Osteoblast (primary cell): ENCODE measurements around the gene BTBD2. TPM values are rescaled to one million over a fixed set of nuclear protein-coding genes. Genes with fewer than 3 reads are reported as not detected.

Experiments used
- DNase-seq: peaks from one replicate; pipeline ENCODE4 v3.0.0; 2011; ENCODE audit warnings: low spot score, mixed read lengths; ENCODE audit not compliant: insufficient read length; ENCODE audit errors: missing footprints
- H2AFZ ChIP-seq: 2 replicates; pipeline ENCODE4 v1.6.0; 2011; ENCODE audit warnings: mild to moderate bottlenecking, low read length
- H3K27ac ChIP-seq: 2 replicates; pipeline ENCODE4 v1.5.1; 2011; ENCODE audit warnings: mild to moderate bottlenecking, low read depth, low read length, moderate library complexity
- H3K27me3 ChIP-seq: 2 replicates; pipeline ENCODE4 v1.6.0; 2012; ENCODE audit warnings: mild to moderate bottlenecking, control low read depth, inconsistent platforms, low read length, moderate library complexity; ENCODE audit not compliant: insufficient read depth
- H3K36me3 ChIP-seq: 2 replicates; pipeline ENCODE4 v1.5.1; 2011; ENCODE audit warnings: mild to moderate bottlenecking, low read length, control low read depth, moderate library complexity; ENCODE audit not compliant: insufficient read depth
- H3K4me1 ChIP-seq: 2 replicates; pipeline ENCODE4 v1.5.1; 2011; ENCODE audit warnings: mild to moderate bottlenecking, low read length, control low read depth, moderate library complexity; ENCODE audit not compliant: insufficient read depth
- H3K4me2 ChIP-seq: 2 replicates; pipeline ENCODE4 v1.6.0; 2011; ENCODE audit warnings: mild to moderate bottlenecking, low read length; ENCODE audit not compliant: insufficient read depth
- H3K4me3 ChIP-seq: fragments of 200-600 bp; sonication (generic); 3 replicates; pipeline ENCODE4 v1.5.1; 2012; ENCODE audit warnings: mild to moderate bottlenecking, low read length, inconsistent platforms; ENCODE audit not compliant: insufficient read depth
- H3K79me2 ChIP-seq: 2 replicates; pipeline ENCODE4 v1.6.0; 2012; ENCODE audit warnings: mild to moderate bottlenecking, low read length, control low read depth, inconsistent platforms; ENCODE audit not compliant: insufficient read depth
- H3K9me3 ChIP-seq: 2 replicates; pipeline ENCODE4 v1.5.1; 2011; ENCODE audit warnings: low read depth, low read length, control low read depth
- H4K20me1 ChIP-seq: 2 replicates; pipeline ENCODE4 v1.6.0; 2012; ENCODE audit warnings: mild to moderate bottlenecking, low read length, control low read depth; ENCODE audit not compliant: insufficient read depth
- CTCF ChIP-seq: IDR thresholded peaks from 2 replicates; pipeline ENCODE4 v1.5.1; 2011; ENCODE audit warnings: mild to moderate bottlenecking, low read depth, low read length, moderate library complexity; ENCODE audit errors: extremely low read depth
- total RNA-seq: library from RNA; depleted of rRNA; stranded (reverse); fragments of >200 nt; gene quantifications from 2 replicates; pipeline ENCODE4 v1.2.3, GENCODE V29; 2012

The BTBD2 gene
- total RNA-seq, 1 donor, result 57.5 TPM

GRCh38 chr19:2040647-2041432 lies 25.3 kb upstream of the BTBD2 start:
- peak; percentile 92 for DNase-seq
- Histone ChIP-seq H3K27ac (no peak overlapping the region), H3K4me1 (peaks cover 6% of the 10 kb centered on the region), H3K4me3 (no peak overlapping the region), H3K27me3 (no peaks in the 10 kb centered on the region), H3K36me3 (peaks cover 33% of the 10 kb centered on the region), H3K9me3 (peaks cover under 1% of the 10 kb centered on the region), H4K20me1 (peaks cover 40% of the 10 kb centered on the region), H3K79me2 (peaks cover 9% of the 10 kb centered on the region), H2AFZ (no peak overlapping the region), H3K4me2 (no peak overlapping the region)
- no peak for TF ChIP-seq CTCF

- H3K4me2 ChIP-seq, result no peak overlapping the region
- H3K79me2 ChIP-seq, result peaks cover 6% of the 10 kb centered on the region
- TF ChIP-seq CTCF, result no peak
- H2AFZ ChIP-seq, result no peak overlapping the region
- no peaks in the 10 kb centered on the region for H3K27me3 ChIP-seq
- no peak overlapping the region for H3K27ac ChIP-seq
- H3K9me3 ChIP-seq, result peaks cover 4% of the 10 kb centered on the region
- peak; percentile 83 for DNase-seq
- peaks cover 30% of the 10 kb centered on the region for H3K36me3 ChIP-seq
- H3K4me3 ChIP-seq, result no peak overlapping the region
- H3K4me1 ChIP-seq, result peaks cover 6% of the 10 kb centered on the region
- H4K20me1 ChIP-seq, result peaks cover 33% of the 10 kb centered on the region
Observed at GRCh38 chr19:2039959-2040646, 24.6 kb upstream of the BTBD2 start.

GRCh38 chr19:2039089-2039958 lies 23.8 kb upstream of the BTBD2 start:
- no peak for TF ChIP-seq CTCF
- Histone ChIP-seq H3K79me2 (no peaks in the 10 kb centered on the region), H3K4me3 (no peak overlapping the region), H2AFZ (no peak overlapping the region), H3K27me3 (no peaks in the 10 kb centered on the region), H3K4me1 (peaks cover 6% of the 10 kb centered on the region), H4K20me1 (peaks cover 27% of the 10 kb centered on the region), H3K36me3 (peaks cover 30% of the 10 kb centered on the region), H3K4me2 (no peak overlapping the region), H3K9me3 (peaks cover 4% of the 10 kb centered on the region), H3K27ac (no peak overlapping the region)
- peak; percentile 64 for DNase-seq
